Activated CD8-positive, alpha-beta T cell treated with anti-CD3 and anti-CD28 coated beads for 36 hours (primary cell): ENCODE data around the gene ZNF37A. TPM values are rescaled to one million over a fixed set of nuclear protein-coding genes. Genes with fewer than 3 reads are reported as not detected.
"Not testable (repeated sequence)": the region's sequence is repeated elsewhere in the genome, so short reads cannot be mapped to it uniquely, and the experiment has no call there.

Experiments
- ATAC-seq: fragments of 200-7000 bp; cut with Tn5 transposase; one replicate; pipeline ENCODE4 v1.10.0; 2021; ENCODE audit warnings: mild to moderate bottlenecking, moderate library complexity
- CTCF ChIA-PET: fragments of 350-600 bp; sonication (Branson Sonifier 250); formaldehyde crosslinking; loops from one replicate; lab custom pipeline; 2021; ENCODE audit warnings: antibody characterized with exemption; lab: Charles Lee
- POLR2A ChIA-PET: fragments of 350-600 bp; sonication (Branson Sonifier 250); formaldehyde crosslinking; loops from one replicate; lab custom pipeline; 2021; ENCODE audit warnings: antibody characterized with exemption; lab: Charles Lee
- DNase-seq: peaks from one replicate; pipeline ENCODE4 v3.0.0-alpha.2; 2020
- H3K27ac Mint-ChIP-seq: one replicate; pipeline ENCODE4 v1.8.0; 2021; ENCODE audit warnings: mild to moderate bottlenecking, mixed read lengths
- H3K27me3 Mint-ChIP-seq: one replicate; pipeline ENCODE4 v1.8.0; 2021; ENCODE audit warnings: mixed read lengths
- H3K36me3 Mint-ChIP-seq: one replicate; pipeline ENCODE4 v1.8.0; 2021; ENCODE audit warnings: low read depth, mixed read lengths
- H3K4me1 Mint-ChIP-seq: one replicate; pipeline ENCODE4 v1.8.0; 2021; ENCODE audit warnings: low read depth, mixed read lengths
- H3K4me3 Mint-ChIP-seq: one replicate; pipeline ENCODE4 v1.8.0; 2021; ENCODE audit warnings: mild to moderate bottlenecking, moderate library complexity, mixed read lengths
- H3K9me3 Mint-ChIP-seq: one replicate; pipeline ENCODE4 v1.8.0; 2021; ENCODE audit warnings: mixed read lengths
- intact Hi-C: fragments of 100-400 bp; cut with micrococcal nuclease; formaldehyde crosslinking; loops from one replicate; pipeline ENCODE4 v1.10.0; 2022
- total RNA-seq, 2 experiments: library from RNA; stranded (reverse); gene quantifications; one replicate each; pipeline ENCODE4 v1.2.3, GENCODE V29; 2021
- TF ChIP-seq, protein P1 (sequence below): fragments of 200-600 bp; IDR thresholded peaks from one replicate; pipeline ENCODE4 v1.8.0; 2022; ENCODE audit warnings: antibody characterized with exemption, mild to moderate bottlenecking

The ZNF37A gene
- 10 to 100 TPM; 22.6 to 26.0 TPM for total RNA-seq

DNA sequence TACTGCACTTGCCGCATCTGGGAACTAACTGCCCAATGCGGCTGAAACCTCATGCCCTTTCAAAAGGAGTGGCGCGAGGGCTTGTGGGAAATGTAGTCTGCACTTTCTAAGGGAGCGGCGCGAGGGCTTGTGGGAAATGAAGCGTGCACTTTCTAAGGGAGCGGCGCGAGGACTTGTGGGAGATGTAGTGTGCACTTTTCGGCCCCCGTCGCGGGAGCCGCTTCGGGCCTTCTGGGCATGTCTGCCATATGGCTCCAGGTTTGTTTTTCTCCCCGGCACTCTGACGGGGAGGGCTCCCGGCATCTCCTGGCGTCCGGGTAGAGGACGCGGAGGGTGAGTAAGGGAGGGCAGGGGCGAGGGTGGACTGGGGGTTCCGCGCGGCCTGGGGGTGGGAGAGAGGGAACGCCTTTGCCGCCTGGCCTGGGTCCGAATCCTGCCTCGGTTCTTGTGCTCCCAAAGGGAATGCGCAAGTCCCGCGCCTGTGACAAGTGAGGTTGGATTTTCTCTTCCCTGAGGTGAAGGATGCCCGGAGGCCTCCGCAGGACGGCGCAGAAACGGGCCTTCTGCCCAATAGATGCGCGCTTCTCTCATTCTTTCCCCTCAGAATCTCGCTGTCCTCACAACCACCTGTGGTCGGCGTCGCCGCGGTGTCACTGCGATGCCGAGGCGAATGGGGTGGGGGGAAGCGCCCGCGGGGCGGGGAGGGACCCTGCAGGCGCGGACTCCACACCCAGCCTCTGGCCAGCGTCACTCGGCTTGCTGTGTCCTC is at the start of gene ZNF37A:
Gene ZNF37A, plus strand, starts transcription at position 180 of the 769 bp plus-strand sequence. CDS start 2,281 bp downstream, outside the sequence.
- CTCF ChIA-PET = interaction anchor here (0.8 to 1.6 kb wide), 3 partner anchors 117 to 145 kb away, joined by 3 to 4 read pairs (median 3); partner anchors contain the start of gene ZNF25
- intact Hi-C loops = loop anchor here (1.0 kb wide), 2 partner anchors 84 to 118 kb away; partner anchors contain the start of genes ZNF25 and ZNF33A
- TF ChIP-seq, protein P1, sequence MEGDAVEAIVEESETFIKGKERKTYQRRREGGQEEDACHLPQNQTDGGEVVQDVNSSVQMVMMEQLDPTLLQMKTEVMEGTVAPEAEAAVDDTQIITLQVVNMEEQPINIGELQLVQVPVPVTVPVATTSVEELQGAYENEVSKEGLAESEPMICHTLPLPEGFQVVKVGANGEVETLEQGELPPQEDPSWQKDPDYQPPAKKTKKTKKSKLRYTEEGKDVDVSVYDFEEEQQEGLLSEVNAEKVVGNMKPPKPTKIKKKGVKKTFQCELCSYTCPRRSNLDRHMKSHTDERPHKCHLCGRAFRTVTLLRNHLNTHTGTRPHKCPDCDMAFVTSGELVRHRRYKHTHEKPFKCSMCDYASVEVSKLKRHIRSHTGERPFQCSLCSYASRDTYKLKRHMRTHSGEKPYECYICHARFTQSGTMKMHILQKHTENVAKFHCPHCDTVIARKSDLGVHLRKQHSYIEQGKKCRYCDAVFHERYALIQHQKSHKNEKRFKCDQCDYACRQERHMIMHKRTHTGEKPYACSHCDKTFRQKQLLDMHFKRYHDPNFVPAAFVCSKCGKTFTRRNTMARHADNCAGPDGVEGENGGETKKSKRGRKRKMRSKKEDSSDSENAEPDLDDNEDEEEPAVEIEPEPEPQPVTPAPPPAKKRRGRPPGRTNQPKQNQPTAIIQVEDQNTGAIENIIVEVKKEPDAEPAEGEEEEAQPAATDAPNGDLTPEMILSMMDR = no peak
- peaks cover 28% of the 10 kb centered on the region for H3K4me1 Mint-ChIP-seq
- peaks cover 5% of the 10 kb centered on the region for H3K9me3 Mint-ChIP-seq
- peak within 1 kb of the TSS; percentile 90 for H3K27ac Mint-ChIP-seq
- POLR2A ChIA-PET = interaction anchor here (1.1 to 1.7 kb wide), 3 partner anchors 20 to 119 kb away, joined by 3 to 6 read pairs (median 5); partner anchors contain the start of gene ZNF25
- no peaks in the 10 kb centered on the region for H3K27me3 Mint-ChIP-seq
- peaks cover 45% of the 10 kb centered on the region for H3K36me3 Mint-ChIP-seq
- DNase-seq (peak; percentile 96), ATAC-seq (peak; percentile 96)
- peak within 1 kb of the TSS; percentile 71 for H3K4me3 Mint-ChIP-seq

DNA sequence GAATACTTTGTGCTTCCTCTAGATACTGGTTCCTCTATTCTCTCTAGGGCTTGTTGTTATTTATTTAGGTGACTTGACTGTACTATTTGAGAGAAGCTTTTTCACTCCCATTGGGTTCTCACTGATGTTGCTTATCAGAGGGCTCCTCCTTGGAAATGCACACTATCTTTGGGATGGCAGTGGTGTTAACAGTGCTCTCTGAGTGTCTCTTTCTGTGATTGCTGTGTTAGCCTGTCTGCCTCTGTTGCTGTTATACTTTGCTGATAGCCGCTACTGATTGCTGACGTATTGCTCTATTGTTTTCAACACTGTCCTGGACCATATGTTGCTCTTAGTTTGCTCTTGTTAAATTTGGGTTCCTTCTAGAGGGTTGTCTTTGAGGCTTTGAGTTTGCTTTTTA is 49.0 kb upstream of the ZNF37A start:
- intact Hi-C loops = no loop called here
- ATAC-seq = no peak

GRCh38 chr10:38047666-38048065 is 46.5 kb upstream of the ZNF37A start:
- peaks cover 29% of the 10 kb centered on the region for H3K4me1 Mint-ChIP-seq
- H3K9me3 Mint-ChIP-seq = peaks cover 26% of the 10 kb centered on the region
- TF ChIP-seq, protein P1 = no peak
- H3K27me3 Mint-ChIP-seq = no peaks in the 10 kb centered on the region
- H3K27ac Mint-ChIP-seq = no peak overlapping the region
- DNase-seq (no peak), ATAC-seq (no peak)
- intact Hi-C loops = no loop called here
- H3K4me3 Mint-ChIP-seq = no peak overlapping the region
- ChIA-PET POLR2A (no interaction called here), CTCF (no interaction called here)
- H3K36me3 Mint-ChIP-seq = peaks cover 75% of the 10 kb centered on the region

More for the DNA sequence above, 49.0 kb upstream of the ZNF37A start:
- H3K9me3 Mint-ChIP-seq = peaks cover 20% of the 10 kb centered on the region
- peaks cover 73% of the 10 kb centered on the region for H3K36me3 Mint-ChIP-seq
- peaks cover 34% of the 10 kb centered on the region for H3K4me1 Mint-ChIP-seq
- TF ChIP-seq, protein P1 = no peak
- CTCF ChIA-PET = no interaction called here
- H3K27me3 Mint-ChIP-seq = no peaks in the 10 kb centered on the region
- H3K4me3 Mint-ChIP-seq = no peak overlapping the region
- POLR2A ChIA-PET = no interaction called here
- DNase-seq = no peak
- no peak overlapping the region for H3K27ac Mint-ChIP-seq

DNA sequence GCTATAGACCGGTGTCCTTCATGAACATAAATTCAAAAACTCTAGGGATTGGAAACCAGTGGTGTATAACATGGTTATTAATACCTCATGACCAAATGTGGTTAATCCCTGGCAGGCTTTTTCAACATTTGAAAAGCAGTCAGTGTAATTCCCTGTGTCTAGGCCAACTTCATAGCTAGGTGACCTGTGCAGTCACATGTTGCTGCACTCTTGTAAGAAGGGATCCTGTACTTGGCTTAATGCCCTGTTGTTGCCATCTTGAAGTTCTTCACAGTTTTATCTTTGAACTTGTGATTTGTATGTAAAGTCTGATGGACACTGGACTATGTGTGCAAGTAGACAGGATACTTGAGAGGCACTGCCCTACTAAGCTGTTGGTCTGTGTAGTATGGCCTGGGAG is 43.9 kb upstream of the ZNF37A start:
- peaks cover 11% of the 10 kb centered on the region for H3K4me1 Mint-ChIP-seq
- ChIA-PET CTCF (no interaction called here), POLR2A (no interaction called here)
- no peak overlapping the region for H3K27ac Mint-ChIP-seq
- no peak overlapping the region for H3K4me3 Mint-ChIP-seq
- TF ChIP-seq, protein P1 = no peak
- DNase-seq (no peak), ATAC-seq (no peak)
- no peaks in the 10 kb centered on the region for H3K27me3 Mint-ChIP-seq
- peaks cover 46% of the 10 kb centered on the region for H3K9me3 Mint-ChIP-seq
- H3K36me3 Mint-ChIP-seq = peaks cover 79% of the 10 kb centered on the region
- intact Hi-C loops = no loop called here

- CTCF ChIA-PET = no interaction called here
- no peaks in the 10 kb centered on the region for H3K27me3 Mint-ChIP-seq
- no peaks in the 10 kb centered on the region for H3K4me1 Mint-ChIP-seq
- DNase-seq (no peak), ATAC-seq (no peak)
- TF ChIP-seq, protein P1 = no peak
- peaks cover 72% of the 10 kb centered on the region for H3K9me3 Mint-ChIP-seq
- POLR2A ChIA-PET = no interaction called here
- H3K27ac Mint-ChIP-seq = no peak overlapping the region
- intact Hi-C loops = no loop called here
- H3K4me3 Mint-ChIP-seq = no peak overlapping the region
- peaks cover 87% of the 10 kb centered on the region for H3K36me3 Mint-ChIP-seq
These were observed 39.8 kb upstream of the ZNF37A start for GRCh38 chr10:38054361-38054797.

DNA sequence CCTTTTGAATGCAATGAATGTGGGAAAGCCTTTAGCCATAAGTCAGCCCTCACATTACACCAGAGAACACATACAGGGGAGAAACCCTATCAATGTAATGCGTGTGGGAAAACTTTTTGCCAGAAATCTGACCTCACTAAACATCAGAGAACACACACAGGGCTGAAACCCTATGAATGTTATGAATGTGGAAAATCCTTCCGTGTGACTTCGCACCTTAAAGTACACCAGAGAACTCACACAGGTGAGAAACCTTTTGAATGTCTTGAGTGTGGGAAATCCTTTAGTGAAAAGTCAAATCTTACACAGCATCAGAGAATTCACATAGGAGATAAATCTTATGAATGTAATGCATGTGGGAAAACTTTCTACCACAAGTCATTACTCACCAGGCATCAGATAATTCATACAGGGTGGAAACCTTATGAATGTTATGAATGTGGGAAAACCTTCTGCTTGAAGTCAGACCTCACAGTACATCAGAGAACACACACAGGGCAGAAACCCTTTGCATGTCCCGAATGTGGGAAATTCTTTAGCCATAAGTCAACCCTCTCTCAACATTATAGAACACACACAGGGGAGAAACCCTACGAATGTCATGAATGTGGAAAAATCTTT is 38.8 kb upstream of the ZNF37A start:
- H3K4me3 Mint-ChIP-seq, H3K27ac Mint-ChIP-seq, intact Hi-C loops, ATAC-seq, CTCF ChIA-PET, DNase-seq, H3K4me1 Mint-ChIP-seq, H3K27me3 Mint-ChIP-seq, POLR2A ChIA-PET: not testable (repeated sequence)
- Mint-ChIP-seq H3K9me3 (peaks cover 68% of the 10 kb centered on the region), H3K36me3 (peaks cover 85% of the 10 kb centered on the region)

- H3K4me1 Mint-ChIP-seq, H3K27ac Mint-ChIP-seq, intact Hi-C loops, ATAC-seq, H3K4me3 Mint-ChIP-seq, CTCF ChIA-PET, POLR2A ChIA-PET, DNase-seq, H3K27me3 Mint-ChIP-seq, H3K36me3 Mint-ChIP-seq: not testable (repeated sequence)
- H3K9me3 Mint-ChIP-seq = peaks cover 19% of the 10 kb centered on the region
These were observed 24.5 kb upstream of the ZNF37A start for GRCh38 chr10:38069663-38070062.
